ENCODE measurements around the gene ARHGEF38. TPM values are rescaled to one million over a fixed set of nuclear protein-coding genes. Genes with fewer than 3 reads are reported as not detected.

Gene ARHGEF38
- polyA plus RNA-seq, 1 of the 3 experiments (the other 2 are of a cell fraction) = 0.02 TPM

DNA sequence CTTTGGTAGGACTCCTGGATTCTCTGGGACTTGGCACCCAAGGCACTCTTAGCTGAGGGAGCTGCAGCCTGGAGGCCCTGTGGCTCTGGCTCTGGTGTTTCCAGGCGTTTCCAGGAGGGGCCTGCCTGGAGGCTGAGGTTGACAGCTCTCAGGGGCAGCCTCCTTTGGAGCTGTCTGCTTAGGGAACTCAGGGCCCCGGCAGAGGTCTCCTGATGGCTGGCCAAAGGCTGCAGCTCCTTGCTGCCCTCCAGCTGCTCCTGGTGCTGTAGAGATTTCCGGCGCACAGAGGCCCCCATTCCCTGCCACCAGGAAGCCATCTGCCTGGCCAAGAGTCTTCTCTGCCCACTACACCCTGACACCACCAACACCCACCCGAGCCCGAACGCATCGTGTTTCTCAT is 25.3 kb upstream of the ARHGEF38 start (continued):
- TF ChIP-seq, protein P1, sequence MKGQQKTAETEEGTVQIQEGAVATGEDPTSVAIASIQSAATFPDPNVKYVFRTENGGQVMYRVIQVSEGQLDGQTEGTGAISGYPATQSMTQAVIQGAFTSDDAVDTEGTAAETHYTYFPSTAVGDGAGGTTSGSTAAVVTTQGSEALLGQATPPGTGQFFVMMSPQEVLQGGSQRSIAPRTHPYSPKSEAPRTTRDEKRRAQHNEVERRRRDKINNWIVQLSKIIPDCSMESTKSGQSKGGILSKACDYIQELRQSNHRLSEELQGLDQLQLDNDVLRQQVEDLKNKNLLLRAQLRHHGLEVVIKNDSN (IDR thresholded peaks at IDR 0.05; ENCODE audit: borderline replicate concordance, low read depth) = no peak
- TF ChIP-seq ELF1 (IDR thresholded peaks at IDR 0.05) = no peak
- TF ChIP-seq, protein P2, sequence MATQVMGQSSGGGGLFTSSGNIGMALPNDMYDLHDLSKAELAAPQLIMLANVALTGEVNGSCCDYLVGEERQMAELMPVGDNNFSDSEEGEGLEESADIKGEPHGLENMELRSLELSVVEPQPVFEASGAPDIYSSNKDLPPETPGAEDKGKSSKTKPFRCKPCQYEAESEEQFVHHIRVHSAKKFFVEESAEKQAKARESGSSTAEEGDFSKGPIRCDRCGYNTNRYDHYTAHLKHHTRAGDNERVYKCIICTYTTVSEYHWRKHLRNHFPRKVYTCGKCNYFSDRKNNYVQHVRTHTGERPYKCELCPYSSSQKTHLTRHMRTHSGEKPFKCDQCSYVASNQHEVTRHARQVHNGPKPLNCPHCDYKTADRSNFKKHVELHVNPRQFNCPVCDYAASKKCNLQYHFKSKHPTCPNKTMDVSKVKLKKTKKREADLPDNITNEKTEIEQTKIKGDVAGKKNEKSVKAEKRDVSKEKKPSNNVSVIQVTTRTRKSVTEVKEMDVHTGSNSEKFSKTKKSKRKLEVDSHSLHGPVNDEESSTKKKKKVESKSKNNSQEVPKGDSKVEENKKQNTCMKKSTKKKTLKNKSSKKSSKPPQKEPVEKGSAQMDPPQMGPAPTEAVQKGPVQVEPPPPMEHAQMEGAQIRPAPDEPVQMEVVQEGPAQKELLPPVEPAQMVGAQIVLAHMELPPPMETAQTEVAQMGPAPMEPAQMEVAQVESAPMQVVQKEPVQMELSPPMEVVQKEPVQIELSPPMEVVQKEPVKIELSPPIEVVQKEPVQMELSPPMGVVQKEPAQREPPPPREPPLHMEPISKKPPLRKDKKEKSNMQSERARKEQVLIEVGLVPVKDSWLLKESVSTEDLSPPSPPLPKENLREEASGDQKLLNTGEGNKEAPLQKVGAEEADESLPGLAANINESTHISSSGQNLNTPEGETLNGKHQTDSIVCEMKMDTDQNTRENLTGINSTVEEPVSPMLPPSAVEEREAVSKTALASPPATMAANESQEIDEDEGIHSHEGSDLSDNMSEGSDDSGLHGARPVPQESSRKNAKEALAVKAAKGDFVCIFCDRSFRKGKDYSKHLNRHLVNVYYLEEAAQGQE (IDR thresholded peaks at IDR 0.05; ENCODE audit: low read depth, low read length) = no peak

DNA sequence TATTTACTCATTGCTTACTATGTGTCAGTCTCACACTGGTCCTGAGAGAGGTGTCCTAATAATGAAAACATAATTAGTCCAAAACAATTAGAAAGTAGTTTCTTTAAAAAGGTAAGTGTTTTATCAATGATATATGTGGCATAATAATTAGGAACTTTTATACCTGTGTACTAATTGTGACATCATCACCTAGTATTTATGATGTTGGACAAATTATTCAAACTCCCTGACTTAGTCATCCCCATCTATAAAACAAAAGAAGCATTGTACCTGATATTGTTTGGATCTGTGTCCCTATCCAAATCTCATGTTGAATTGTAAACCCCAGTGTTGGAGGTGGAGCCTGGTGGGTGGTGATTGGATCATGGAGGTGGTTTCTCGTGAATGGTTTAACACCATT is 15.8 kb upstream of the ARHGEF38 start:
- H3F3A ChIP-seq (replicated peaks; ENCODE audit: insufficient read depth) = no peaks in the 10 kb centered on the region

More for the DNA sequence above, 15.8 kb upstream of the ARHGEF38 start:
- no peak overlapping the region for H2AFZ ChIP-seq (ENCODE audit: low read depth)
- 69% methylated on average over 1 of the region's 1 CpG for WGBS (ENCODE audit: low lambda C conversion rate)
- H4K20me1 ChIP-seq (ENCODE audit: insufficient read depth) = no peaks in the 10 kb centered on the region
- DNase-seq = no peak
- no peaks in the 10 kb centered on the region for H3K4me1 ChIP-seq (ENCODE audit: control insufficient read depth in 1 of 2, insufficient read depth in 2 of 2, low read depth in 1 of 2, low read length in 1 of 2)
- H3K9me3 ChIP-seq = no peaks in the 10 kb centered on the region
- CTCF ChIA-PET = no interaction called here
- POLR2A ChIA-PET = no interaction called here
- no peak overlapping the region for H3K4me3 ChIP-seq (ENCODE audit: low read depth in 2 of 2, low read length in 1 of 2)
- no peak overlapping the region for H3K9ac ChIP-seq
- H3K27ac ChIP-seq (ENCODE audit: low read depth in 2 of 2, low read length in 1 of 2) = no peak overlapping the region
- no peaks in the 10 kb centered on the region for H3K27me3 ChIP-seq (ENCODE audit: insufficient read depth)
- no peaks in the 10 kb centered on the region for H3K9me2 ChIP-seq
- H3K36me3 ChIP-seq (replicated peaks in 1 of 2; ENCODE audit: control insufficient read depth in 1 of 2, insufficient read depth in 2 of 2, low read length in 1 of 2) = no peaks in the 10 kb centered on the region
- no peaks in the 10 kb centered on the region for H3K79me2 ChIP-seq (ENCODE audit: insufficient read depth)
- H3K4me2 ChIP-seq = no peak overlapping the region
- TF ChIP-seq JUND (IDR thresholded peaks at IDR 0.05) (no peak), RCOR1 (IDR thresholded peaks at IDR 0.05; ENCODE audit: low read length) (no peak), MXI1 (IDR thresholded peaks at IDR 0.05; ENCODE audit: low read depth, low read length) (no peak), TCF12 (IDR thresholded peaks at IDR 0.05) (no peak), RFX5 (IDR thresholded peaks at IDR 0.05; ENCODE audit: low read length) (no peak), SIN3A (IDR thresholded peaks at IDR 0.05; ENCODE audit: borderline replicate concordance, low read depth, low read length) (no peak), EZH2phosphoT487 (IDR thresholded peaks at IDR 0.05; ENCODE audit: borderline replicate concordance, low read depth) (no peak), RAD21 (IDR thresholded peaks at IDR 0.05; ENCODE audit: low read length) (no peak)
- TF ChIP-seq, protein P3, sequence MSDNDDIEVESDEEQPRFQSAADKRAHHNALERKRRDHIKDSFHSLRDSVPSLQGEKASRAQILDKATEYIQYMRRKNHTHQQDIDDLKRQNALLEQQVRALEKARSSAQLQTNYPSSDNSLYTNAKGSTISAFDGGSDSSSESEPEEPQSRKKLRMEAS (IDR thresholded peaks at IDR 0.05; ENCODE audit: low read depth) = no peak
- TF ChIP-seq, protein P4, sequence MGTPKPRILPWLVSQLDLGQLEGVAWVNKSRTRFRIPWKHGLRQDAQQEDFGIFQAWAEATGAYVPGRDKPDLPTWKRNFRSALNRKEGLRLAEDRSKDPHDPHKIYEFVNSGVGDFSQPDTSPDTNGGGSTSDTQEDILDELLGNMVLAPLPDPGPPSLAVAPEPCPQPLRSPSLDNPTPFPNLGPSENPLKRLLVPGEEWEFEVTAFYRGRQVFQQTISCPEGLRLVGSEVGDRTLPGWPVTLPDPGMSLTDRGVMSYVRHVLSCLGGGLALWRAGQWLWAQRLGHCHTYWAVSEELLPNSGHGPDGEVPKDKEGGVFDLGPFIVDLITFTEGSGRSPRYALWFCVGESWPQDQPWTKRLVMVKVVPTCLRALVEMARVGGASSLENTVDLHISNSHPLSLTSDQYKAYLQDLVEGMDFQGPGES (IDR thresholded peaks at IDR 0.05; ENCODE audit: low read depth, low read length) = no peak
- TF ChIP-seq, protein P5, sequence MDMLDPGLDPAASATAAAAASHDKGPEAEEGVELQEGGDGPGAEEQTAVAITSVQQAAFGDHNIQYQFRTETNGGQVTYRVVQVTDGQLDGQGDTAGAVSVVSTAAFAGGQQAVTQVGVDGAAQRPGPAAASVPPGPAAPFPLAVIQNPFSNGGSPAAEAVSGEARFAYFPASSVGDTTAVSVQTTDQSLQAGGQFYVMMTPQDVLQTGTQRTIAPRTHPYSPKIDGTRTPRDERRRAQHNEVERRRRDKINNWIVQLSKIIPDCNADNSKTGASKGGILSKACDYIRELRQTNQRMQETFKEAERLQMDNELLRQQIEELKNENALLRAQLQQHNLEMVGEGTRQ (IDR thresholded peaks at IDR 0.05; ENCODE audit: borderline replicate concordance, low read depth, low read length) = no peak
